Endothelial cell (in vitro differentiated cells): ENCODE results near the gene TMEM203. TPM values are rescaled to one million over a fixed set of nuclear protein-coding genes. Genes with fewer than 3 reads are reported as not detected.
A peak's percentile ranks its signal among the peaks of the same experiment; 100 is the strongest.

Source experiments
- DNase-seq: peaks from one replicate; pipeline ENCODE4 v3.0.0; 2021; ENCODE audit warnings: low spot score
- H3K27ac Mint-ChIP-seq: one replicate; pipeline ENCODE4 v1.8.0; 2021; ENCODE audit warnings: mixed read lengths, inconsistent platforms; ENCODE audit not compliant: unreplicated experiment
- H3K27me3 Mint-ChIP-seq: one replicate; pipeline ENCODE4 v1.8.0; 2021; ENCODE audit warnings: mild to moderate bottlenecking, moderate library complexity, mixed read lengths, inconsistent platforms; ENCODE audit not compliant: unreplicated experiment
- H3K36me3 Mint-ChIP-seq: one replicate; pipeline ENCODE4 v1.8.0; 2021; ENCODE audit warnings: mild to moderate bottlenecking, low read depth, mixed read lengths, inconsistent platforms; ENCODE audit not compliant: unreplicated experiment
- H3K4me1 Mint-ChIP-seq: one replicate; pipeline ENCODE4 v1.8.0; 2021; ENCODE audit warnings: mild to moderate bottlenecking, mixed read lengths, inconsistent platforms; ENCODE audit not compliant: unreplicated experiment
- H3K4me3 Mint-ChIP-seq: one replicate; pipeline ENCODE4 v1.8.0; 2021; ENCODE audit warnings: mild to moderate bottlenecking, mixed read lengths, inconsistent platforms; ENCODE audit not compliant: unreplicated experiment
- H3K9me3 Mint-ChIP-seq: one replicate; pipeline ENCODE4 v1.8.0; 2021; ENCODE audit warnings: mixed read lengths, inconsistent platforms; ENCODE audit not compliant: unreplicated experiment
- CTCF ChIP-seq: fragments of 200-600 bp; sonication (generic); IDR thresholded peaks from one replicate; pipeline ENCODE4 v1.5.0; 2021; ENCODE audit warnings: antibody characterized with exemption; ENCODE audit not compliant: unreplicated experiment
- microRNA-seq: library from miRNA; unstranded; fragments of <30 nt; microRNA quantifications from one replicate; pipeline ENCODE4, GENCODE V29; 2020; ENCODE audit not compliant: unreplicated experiment
- total RNA-seq: library from RNA; stranded (reverse); fragmentation: NEBNext Ultra II Directional; extraction: Animal tissue kit (Norgen Biotek cat#: 25700); gene quantifications from one replicate; pipeline ENCODE4 v1.2.1, GENCODE V29; 2021; ENCODE audit not compliant: unreplicated experiment

TMEM203 gene
- total RNA-seq, 1 donor from 2014 or later, result 27.4 TPM

GRCh38 chr9:137158625-137159024 lies 46.8 kb downstream of the TMEM203 start:
- no peak for DNase-seq
- TF ChIP-seq CTCF, result no peak
- no peaks in the 10 kb centered on the region for H3K36me3 Mint-ChIP-seq
- peaks cover 18% of the 10 kb centered on the region for H3K27me3 Mint-ChIP-seq
- H3K4me1 Mint-ChIP-seq, result peaks cover 2% of the 10 kb centered on the region
- H3K4me3 Mint-ChIP-seq, result no peak overlapping the region
- no peaks in the 10 kb centered on the region for H3K9me3 Mint-ChIP-seq
- H3K27ac Mint-ChIP-seq, result no peak overlapping the region

GRCh38 chr9:137157618-137158415 lies 47.6 kb downstream of the TMEM203 start:
- no peaks in the 10 kb centered on the region for H3K9me3 Mint-ChIP-seq
- no peaks in the 10 kb centered on the region for H3K36me3 Mint-ChIP-seq
- H3K4me1 Mint-ChIP-seq, result peaks cover 2% of the 10 kb centered on the region
- TF ChIP-seq CTCF, result no peak
- H3K27ac Mint-ChIP-seq, result no peak overlapping the region
- H3K27me3 Mint-ChIP-seq, result peaks cover 18% of the 10 kb centered on the region
- no peak overlapping the region for H3K4me3 Mint-ChIP-seq
- no peak for DNase-seq

- no peak for TF ChIP-seq CTCF
- Mint-ChIP-seq H3K4me1 (peaks cover 2% of the 10 kb centered on the region), H3K27me3 (peaks cover 15% of the 10 kb centered on the region), H3K4me3 (no peak overlapping the region), H3K36me3 (no peaks in the 10 kb centered on the region), H3K27ac (no peak overlapping the region), H3K9me3 (no peaks in the 10 kb centered on the region)
- DNase-seq, result peak; percentile 53
These were observed 48.7 kb downstream of the TMEM203 start for GRCh38 chr9:137156567-137157375.

Small RNA genes within 50 kb of the gene (microRNA-seq; reads per million reads assigned to microRNA genes)
- not detected for gene MIR3621

Other genes with a start within 250 kb of the TMEM203 start
- not detected for gene PTGDS, start 228.1 kb downstream of the TMEM203 start, total RNA-seq
- not detected for gene LCNL1, start 222.7 kb downstream of the TMEM203 start, total RNA-seq
- gene PAXX, start 213.2 kb downstream of the TMEM203 start, total RNA-seq, result 8.3 TPM
- not detected for gene CLIC3, start 209.1 kb downstream of the TMEM203 start, total RNA-seq
- gene ABCA2, start 177.4 kb downstream of the TMEM203 start, total RNA-seq, result 2.1 TPM
- not detected for gene FUT7, start 173.6 kb downstream of the TMEM203 start, total RNA-seq
- gene NPDC1, start 159.5 kb downstream of the TMEM203 start, total RNA-seq, result 116 TPM
- gene ENTPD2, start 151.6 kb downstream of the TMEM203 start, total RNA-seq, result 55.6 TPM
- 1.0 TPM for gene SAPCD2, start 135.1 kb downstream of the TMEM203 start, total RNA-seq
- gene UAP1L1, start 128.1 kb downstream of the TMEM203 start, total RNA-seq, result 3.2 TPM
- 70.4 TPM for gene MAN1B1, start 118.7 kb downstream of the TMEM203 start, total RNA-seq
- gene DPP7, start 90.9 kb downstream of the TMEM203 start, total RNA-seq, result 6.1 TPM
- gene GRIN1, start 66.5 kb downstream of the TMEM203 start, total RNA-seq, result not detected
- not detected for gene LRRC26, start 35.6 kb downstream of the TMEM203 start, total RNA-seq
- gene TMEM210, start 33.6 kb downstream of the TMEM203 start, total RNA-seq, result not detected
- gene ANAPC2, start 17.1 kb downstream of the TMEM203 start, total RNA-seq, result 76.8 TPM
- 53.8 TPM for gene SSNA1, start 17.0 kb downstream of the TMEM203 start, total RNA-seq
- 8.2 TPM for gene TPRN, start 4.9 kb downstream of the TMEM203 start, total RNA-seq
- gene NDOR1, start 52 bp upstream of the TMEM203 start, total RNA-seq, result 22.5 TPM
- gene RNF208, start 16.6 kb upstream of the TMEM203 start, total RNA-seq, result 1.1 TPM
- gene CYSRT1, start 19.5 kb upstream of the TMEM203 start, total RNA-seq, result 1.4 TPM
- gene RNF224, start 21.9 kb upstream of the TMEM203 start, total RNA-seq, result not detected
- gene SLC34A3, start 25.3 kb upstream of the TMEM203 start, total RNA-seq, result not detected
- gene TUBB4B, start 35.6 kb upstream of the TMEM203 start, total RNA-seq, result 134 TPM
- not detected for gene STPG3, start 45.6 kb upstream of the TMEM203 start, total RNA-seq
- gene NELFB, start 49.7 kb upstream of the TMEM203 start, total RNA-seq, result 65.6 TPM
- gene TOR4A, start 72.1 kb upstream of the TMEM203 start, total RNA-seq, result 37.7 TPM
- 170 TPM for gene NRARP, start 96.6 kb upstream of the TMEM203 start, total RNA-seq
- gene EXD3, start 217.5 kb upstream of the TMEM203 start, total RNA-seq, result 19.9 TPM
- gene NOXA1, start 217.7 kb upstream of the TMEM203 start, total RNA-seq, result 0.36 TPM
- 0.21 TPM for gene ENTPD8, start 235.7 kb upstream of the TMEM203 start, total RNA-seq